CD4-positive, alpha-beta T cell treated with Interleukin-15 for 4 hours (primary cell): ENCODE measurements around the gene SLC4A7.
A peak's percentile ranks its signal among the peaks of the same experiment; 100 is the strongest.
"Not testable (repeated sequence)": the region's sequence is repeated elsewhere in the genome, so short reads cannot be mapped to it uniquely, and the experiment has no call there.

Source experiments
- DNase-seq: peaks from one replicate; pipeline ENCODE4 v3.0.0-alpha.2; 2020; ENCODE audit warnings: low spot score

The SLC4A7 gene

GRCh38 chr3:27484015-27484844, at the start of gene SLC4A7:
SLC4A7 (minus strand) TSS chr3:27484384; CDS start chr3:27484126, 258 bp downstream.
- DNase-seq, result peak; percentile 97

GRCh38 chr3:27533261-27533607, 49.0 kb upstream of the SLC4A7 start:
- no peak for DNase-seq

DNA sequence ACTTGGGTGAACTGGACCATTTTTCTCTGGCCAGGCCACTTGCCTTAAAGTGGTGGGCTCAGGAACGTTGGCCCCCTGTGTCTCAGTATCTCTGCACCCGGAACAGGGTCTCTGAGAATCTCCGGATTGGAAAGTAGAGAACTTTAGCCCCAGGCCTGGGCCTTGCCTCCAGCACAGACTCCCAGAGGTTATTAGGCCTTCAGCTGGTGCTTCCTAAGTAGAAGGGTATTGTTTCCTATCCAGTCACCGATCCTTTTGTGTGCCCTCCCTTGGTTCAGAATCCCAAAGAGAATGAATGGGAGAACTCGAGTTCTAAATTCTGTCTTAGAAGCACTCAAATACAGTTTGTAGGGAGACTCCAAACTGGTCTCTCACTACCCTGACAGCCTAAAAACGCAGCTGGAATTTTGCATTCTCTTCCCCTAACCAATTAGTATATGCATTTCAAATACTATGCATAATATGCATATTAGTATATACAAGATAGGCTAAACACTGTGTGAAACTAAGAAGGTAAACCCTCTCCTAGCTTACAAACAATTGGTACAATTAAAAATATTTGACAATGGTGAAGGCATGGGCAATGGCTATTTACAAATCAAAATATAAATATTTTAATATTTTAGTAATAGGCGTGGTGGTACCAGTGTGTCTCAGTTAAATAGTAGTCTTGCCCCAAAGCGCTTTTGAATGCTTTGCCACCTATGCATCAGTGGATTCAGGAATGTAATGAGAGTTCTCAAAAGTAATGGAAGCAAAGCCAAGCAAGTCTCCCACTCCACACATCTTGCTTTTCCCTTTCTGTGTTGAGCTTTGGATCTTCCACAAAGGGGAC, 48.5 kb upstream of the SLC4A7 start:
- no peak for DNase-seq

DNA sequence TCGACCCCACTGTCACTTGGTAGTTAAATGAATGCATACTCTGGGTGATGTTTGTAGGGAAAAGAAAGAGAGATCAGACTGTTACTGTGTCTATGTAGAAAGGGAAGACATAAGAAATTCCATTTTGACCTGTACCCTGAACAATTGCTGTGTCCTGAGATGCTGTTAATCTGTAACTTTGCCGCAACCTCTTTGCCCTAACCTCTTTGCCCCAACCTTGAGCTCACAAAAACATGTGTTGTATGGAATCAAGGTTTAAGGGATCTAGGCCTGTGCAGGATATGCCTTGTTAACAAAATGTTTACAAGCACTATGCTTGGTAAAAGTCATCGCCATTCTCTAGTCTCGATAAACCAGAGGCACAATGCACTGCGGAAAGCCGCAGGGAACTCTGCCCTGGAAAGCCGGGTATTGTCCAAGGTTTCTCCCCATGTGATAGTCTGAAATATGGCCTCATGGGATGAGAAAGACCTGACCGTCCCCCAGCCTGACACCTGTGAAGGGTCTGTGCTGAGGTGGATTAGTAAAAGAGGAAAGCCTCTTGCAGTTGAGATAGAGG, 47.1 kb upstream of the SLC4A7 start:
- not testable (repeated sequence) for DNase-seq

- no peak for DNase-seq
Observed at GRCh38 chr3:27528791-27529190, 44.6 kb upstream of the SLC4A7 start.

- no peak for DNase-seq
Observed at GRCh38 chr3:27526614-27527315, 42.6 kb upstream of the SLC4A7 start.

DNA sequence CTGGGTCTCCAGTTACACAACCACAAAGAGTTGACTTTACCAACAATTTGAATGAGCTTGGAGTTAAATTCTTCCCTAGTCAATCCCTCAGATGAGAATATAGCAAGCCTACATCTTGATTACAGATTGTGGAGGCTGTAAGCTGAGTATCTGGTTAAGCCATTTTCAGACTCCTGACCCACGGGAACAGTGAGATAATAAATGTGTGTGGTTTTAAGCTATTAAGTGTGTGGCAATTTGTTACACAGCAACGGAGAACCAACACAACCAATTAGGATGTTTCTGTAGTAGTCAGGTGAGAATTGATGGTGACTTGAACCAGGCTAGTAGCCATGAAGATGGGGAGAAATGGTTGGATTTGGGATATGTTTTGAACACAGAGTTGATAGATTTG, 37.7 kb upstream of the SLC4A7 start:
- no peak for DNase-seq

DNA sequence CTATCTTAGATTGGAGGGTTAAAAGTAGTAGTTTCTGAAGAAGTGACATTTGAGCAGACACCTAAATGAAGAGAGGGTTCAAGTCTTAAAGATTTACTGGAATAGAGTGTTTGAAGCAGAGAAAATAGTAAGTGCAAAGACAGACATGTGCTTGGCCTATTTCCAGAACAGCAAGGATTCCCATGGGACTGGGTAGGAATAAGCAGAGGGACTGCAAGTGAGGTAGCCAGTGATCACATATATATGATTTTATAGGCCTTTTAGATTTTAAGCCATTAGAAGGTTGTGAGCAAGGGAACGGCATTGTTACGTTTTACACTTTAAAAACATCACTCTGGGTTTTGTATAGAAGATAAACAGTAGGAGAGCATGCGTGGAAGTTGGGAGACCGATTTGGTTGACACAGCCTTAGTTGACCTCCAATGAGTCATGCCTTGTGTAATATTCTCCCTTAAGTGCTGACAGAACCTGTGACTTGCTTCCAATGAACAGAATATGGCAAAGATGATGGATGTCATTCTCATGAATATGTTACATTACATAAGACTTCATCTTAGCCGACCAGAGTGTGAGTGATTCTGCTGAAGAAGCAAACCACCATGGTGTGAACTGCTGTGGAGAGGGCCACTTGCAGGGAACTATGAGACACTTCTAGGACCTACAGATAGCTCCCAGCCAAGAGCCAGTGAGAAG, 37.1 kb upstream of the SLC4A7 start:
- DNase-seq, result peak; percentile 5

- DNase-seq, result no peak
Observed at GRCh38 chr3:27511724-27512422, 27.7 kb upstream of the SLC4A7 start.

DNA sequence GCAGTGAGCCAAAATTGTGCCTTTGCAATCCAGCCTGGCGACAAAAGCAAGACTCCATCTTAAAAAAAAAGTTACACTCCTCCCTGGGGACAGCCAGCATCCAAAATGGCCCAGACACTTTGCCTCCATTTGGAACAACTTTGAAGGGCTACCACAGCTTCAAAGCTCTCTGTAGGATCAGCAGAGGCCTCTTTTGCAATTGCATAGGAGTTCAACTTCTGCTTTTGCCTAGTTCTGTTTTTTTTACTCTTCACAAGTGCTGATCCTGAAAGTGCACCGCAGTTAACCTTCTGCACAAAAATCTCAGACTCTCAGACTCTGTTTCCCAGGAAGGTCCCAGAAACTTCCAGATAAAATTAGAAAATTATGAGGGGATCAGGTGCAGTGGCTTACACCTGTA, 25.2 kb upstream of the SLC4A7 start:
- no peak for DNase-seq

GRCh38 chr3:27508424-27508823, 24.2 kb upstream of the SLC4A7 start:
- no peak for DNase-seq

GRCh38 chr3:27507515-27508266, 23.5 kb upstream of the SLC4A7 start:
- no peak for DNase-seq

GRCh38 chr3:27507111-27507510, 22.9 kb upstream of the SLC4A7 start:
- no peak for DNase-seq

DNA sequence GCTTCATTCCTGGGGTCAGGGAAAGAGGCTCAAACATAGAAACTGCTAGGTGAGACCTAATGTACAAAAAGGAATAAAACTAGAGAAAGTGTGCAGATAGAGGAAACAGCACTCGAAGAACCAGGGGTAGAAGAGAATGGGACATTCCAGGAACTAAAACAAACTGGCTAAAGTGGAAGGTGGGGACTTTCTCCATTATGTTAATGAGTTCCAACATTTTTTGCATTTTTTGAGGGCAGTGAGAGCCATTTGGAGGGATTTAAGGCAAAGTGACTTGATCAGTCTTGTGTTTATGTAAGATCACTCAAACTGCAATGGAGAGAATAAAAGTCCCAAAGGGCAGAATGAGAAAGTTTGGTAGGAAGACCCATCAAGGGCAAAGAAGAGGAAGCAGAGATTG, 20.6 kb upstream of the SLC4A7 start:
- DNase-seq, result no peak

DNA sequence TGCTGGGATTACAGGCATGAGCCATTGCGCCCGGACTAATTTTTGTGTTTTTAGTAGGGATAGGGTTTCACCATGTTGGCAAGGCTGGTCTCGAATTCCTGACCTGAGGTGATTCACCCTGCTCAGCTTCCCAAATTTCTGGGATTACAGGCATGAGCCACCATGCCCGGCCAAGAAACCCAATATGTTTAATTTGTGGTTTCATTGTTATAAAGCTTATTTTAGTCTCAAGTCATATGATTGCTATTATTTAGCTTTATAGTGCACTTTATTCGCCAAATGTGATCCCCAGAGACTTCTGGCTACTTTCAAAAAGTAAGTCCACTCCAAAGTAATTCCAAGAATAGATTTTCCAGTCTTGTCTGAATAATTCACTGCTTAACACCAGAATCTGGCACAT, 19.3 kb upstream of the SLC4A7 start:
- no peak for DNase-seq

GRCh38 chr3:27501759-27502158, 17.6 kb upstream of the SLC4A7 start:
- no peak for DNase-seq

GRCh38 chr3:27500986-27501385, 16.8 kb upstream of the SLC4A7 start:
- DNase-seq, result no peak

DNA sequence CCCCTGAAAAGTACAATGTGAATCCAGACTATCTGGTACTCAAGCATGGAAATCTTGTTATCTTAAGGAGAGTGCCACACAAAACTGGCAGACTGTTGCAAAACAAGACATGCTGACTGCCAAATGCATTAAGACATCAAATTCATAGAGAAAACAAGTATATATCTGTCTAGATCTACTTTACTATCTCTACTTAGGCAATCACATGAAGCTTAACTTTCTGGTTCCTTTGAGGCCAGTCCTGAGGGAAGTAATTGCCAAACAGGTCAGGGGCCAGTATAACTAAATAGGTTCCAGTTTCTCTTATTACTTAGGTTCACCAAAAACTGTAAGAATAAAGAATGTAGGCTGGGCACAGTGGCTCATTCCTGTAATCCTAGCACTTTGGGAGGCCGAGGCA, 15.9 kb upstream of the SLC4A7 start:
- no peak for DNase-seq

GRCh38 chr3:27494784-27495183, 10.6 kb upstream of the SLC4A7 start:
- DNase-seq, result no peak

DNA sequence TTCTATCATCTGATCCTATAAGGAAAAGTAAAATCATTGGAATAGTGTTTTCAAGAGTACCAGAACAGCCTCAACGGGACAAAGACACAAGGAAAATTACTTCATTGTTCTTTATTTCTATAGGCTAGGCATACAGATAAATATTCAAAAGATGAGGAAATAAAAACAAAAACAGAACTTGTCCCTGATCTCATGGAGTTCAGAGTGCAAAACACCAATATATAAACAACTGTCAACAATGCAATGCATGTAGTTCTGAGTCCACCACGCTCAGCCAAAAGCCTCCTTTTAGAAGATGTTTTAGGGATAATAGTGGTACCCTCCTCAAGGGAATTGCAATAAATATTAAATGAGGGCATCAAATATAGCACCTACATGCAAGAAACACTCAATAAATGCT, 4.6 kb upstream of the SLC4A7 start:
- DNase-seq, result no peak
